ENCODE results near the gene RP9. TPM values are rescaled to one million over a fixed set of nuclear protein-coding genes. Genes with fewer than 3 reads are reported as not detected.
A peak's percentile ranks its signal among the peaks of the same experiment; 100 is the strongest.

Gene RP9
- total and polyA plus RNA-seq, 9 of the 15 experiments (the other 6 are each of a cell fraction or from before 2014, with no cell fraction given) = 10.7 to 44.8 (median 33.4) TPM

- peak; percentile 23; the same call in 1 of the 2 replicates for TF ChIP-seq ESRRA (IDR thresholded peaks at IDR 0.05; ENCODE audit: borderline replicate concordance, low read depth)
- no peak for TF ChIP-seq SRF (CRISPR knock-in tag; IDR thresholded peaks at IDR 0.05)
- no peak for TF ChIP-seq CREB1 (IDR thresholded peaks at IDR 0.05)
- no peak for TF ChIP-seq CREB1 (CRISPR knock-in tag; IDR thresholded peaks at IDR 0.05)
- peak; percentile 35; the same call in 1 of the 2 replicates for TF ChIP-seq ZFX (CRISPR knock-in tag; IDR thresholded peaks at IDR 0.05)
- no peak for TF ChIP-seq NR3C1 (CRISPR knock-in tag; IDR thresholded peaks at IDR 0.05)
- TF ChIP-seq FUS (optimal IDR thresholded peaks at IDR 0.05; ENCODE audit: low read depth, low read length) = peak; percentile 21
- no peak for TF ChIP-seq MITF (IDR thresholded peaks at IDR 0.05)
- TF ChIP-seq ZNF146 (CRISPR knock-in tag; IDR thresholded peaks at IDR 0.05; ENCODE audit: unreplicated experiment) = no peak
- TF ChIP-seq, protein P1, sequence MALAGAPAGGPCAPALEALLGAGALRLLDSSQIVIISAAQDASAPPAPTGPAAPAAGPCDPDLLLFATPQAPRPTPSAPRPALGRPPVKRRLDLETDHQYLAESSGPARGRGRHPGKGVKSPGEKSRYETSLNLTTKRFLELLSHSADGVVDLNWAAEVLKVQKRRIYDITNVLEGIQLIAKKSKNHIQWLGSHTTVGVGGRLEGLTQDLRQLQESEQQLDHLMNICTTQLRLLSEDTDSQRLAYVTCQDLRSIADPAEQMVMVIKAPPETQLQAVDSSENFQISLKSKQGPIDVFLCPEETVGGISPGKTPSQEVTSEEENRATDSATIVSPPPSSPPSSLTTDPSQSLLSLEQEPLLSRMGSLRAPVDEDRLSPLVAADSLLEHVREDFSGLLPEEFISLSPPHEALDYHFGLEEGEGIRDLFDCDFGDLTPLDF (CRISPR knock-in tag; IDR thresholded peaks at IDR 0.05) = no peak
- TF ChIP-seq ZSCAN29 (IDR thresholded peaks at IDR 0.05) = no peak
- no peak for TF ChIP-seq ZNF561 (CRISPR knock-in tag; conservative IDR thresholded peaks at IDR 0.05)
- no peak for TF ChIP-seq DDX20 (tag; IDR thresholded peaks at IDR 0.05; ENCODE audit: low read depth)
- no peak for TF ChIP-seq GABPB2 (CRISPR knock-in tag; conservative IDR thresholded peaks at IDR 0.05)
- TF ChIP-seq TCF7 (IDR thresholded peaks at IDR 0.05; ENCODE audit: borderline replicate concordance) = no peak
- no peak for TF ChIP-seq ATF1 (CRISPR knock-in tag; IDR thresholded peaks at IDR 0.05)
- no peak for TF ChIP-seq ATF1 (tag; IDR thresholded peaks at IDR 0.05)
- TF ChIP-seq, protein P2, sequence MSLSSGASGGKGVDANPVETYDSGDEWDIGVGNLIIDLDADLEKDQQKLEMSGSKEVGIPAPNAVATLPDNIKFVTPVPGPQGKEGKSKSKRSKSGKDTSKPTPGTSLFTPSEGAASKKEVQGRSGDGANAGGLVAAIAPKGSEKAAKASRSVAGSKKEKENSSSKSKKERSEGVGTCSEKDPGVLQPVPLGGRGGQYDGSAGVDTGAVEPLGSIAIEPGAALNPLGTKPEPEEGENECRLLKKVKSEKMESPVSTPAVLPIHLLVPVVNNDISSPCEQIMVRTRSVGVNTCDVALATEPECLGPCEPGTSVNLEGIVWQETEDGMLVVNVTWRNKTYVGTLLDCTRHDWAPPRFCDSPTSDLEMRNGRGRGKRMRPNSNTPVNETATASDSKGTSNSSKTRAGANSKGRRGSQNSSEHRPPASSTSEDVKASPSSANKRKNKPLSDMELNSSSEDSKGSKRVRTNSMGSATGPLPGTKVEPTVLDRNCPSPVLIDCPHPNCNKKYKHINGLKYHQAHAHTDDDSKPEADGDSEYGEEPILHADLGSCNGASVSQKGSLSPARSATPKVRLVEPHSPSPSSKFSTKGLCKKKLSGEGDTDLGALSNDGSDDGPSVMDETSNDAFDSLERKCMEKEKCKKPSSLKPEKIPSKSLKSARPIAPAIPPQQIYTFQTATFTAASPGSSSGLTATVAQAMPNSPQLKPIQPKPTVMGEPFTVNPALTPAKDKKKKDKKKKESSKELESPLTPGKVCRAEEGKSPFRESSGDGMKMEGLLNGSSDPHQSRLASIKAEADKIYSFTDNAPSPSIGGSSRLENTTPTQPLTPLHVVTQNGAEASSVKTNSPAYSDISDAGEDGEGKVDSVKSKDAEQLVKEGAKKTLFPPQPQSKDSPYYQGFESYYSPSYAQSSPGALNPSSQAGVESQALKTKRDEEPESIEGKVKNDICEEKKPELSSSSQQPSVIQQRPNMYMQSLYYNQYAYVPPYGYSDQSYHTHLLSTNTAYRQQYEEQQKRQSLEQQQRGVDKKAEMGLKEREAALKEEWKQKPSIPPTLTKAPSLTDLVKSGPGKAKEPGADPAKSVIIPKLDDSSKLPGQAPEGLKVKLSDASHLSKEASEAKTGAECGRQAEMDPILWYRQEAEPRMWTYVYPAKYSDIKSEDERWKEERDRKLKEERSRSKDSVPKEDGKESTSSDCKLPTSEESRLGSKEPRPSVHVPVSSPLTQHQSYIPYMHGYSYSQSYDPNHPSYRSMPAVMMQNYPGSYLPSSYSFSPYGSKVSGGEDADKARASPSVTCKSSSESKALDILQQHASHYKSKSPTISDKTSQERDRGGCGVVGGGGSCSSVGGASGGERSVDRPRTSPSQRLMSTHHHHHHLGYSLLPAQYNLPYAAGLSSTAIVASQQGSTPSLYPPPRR (CRISPR knock-in tag; IDR thresholded peaks at IDR 0.05; ENCODE audit: borderline replicate concordance) = no peak
- no peak for TF ChIP-seq ZNF398 (CRISPR knock-in tag; IDR thresholded peaks at IDR 0.05)
- TF ChIP-seq CBFA2T3 (IDR thresholded peaks at IDR 0.05) = no peak
These were observed at the start of gene RP9 (continued) for GRCh38 chr7:33109005-33109757.
